GM21447 (cell line): Measurements from ENCODE around the gene HYAL4.
"Not testable (repeated sequence)": the region's sequence is repeated elsewhere in the genome, so short reads cannot be mapped to it uniquely, and the experiment has no call there.

Source experiments
- ATAC-seq: cut with Tn5 transposase; IDR thresholded peaks from one replicate; pipeline ENCODE4 v1.9.1; 2021; ENCODE audit not compliant: unreplicated experiment

Gene HYAL4, protein sequence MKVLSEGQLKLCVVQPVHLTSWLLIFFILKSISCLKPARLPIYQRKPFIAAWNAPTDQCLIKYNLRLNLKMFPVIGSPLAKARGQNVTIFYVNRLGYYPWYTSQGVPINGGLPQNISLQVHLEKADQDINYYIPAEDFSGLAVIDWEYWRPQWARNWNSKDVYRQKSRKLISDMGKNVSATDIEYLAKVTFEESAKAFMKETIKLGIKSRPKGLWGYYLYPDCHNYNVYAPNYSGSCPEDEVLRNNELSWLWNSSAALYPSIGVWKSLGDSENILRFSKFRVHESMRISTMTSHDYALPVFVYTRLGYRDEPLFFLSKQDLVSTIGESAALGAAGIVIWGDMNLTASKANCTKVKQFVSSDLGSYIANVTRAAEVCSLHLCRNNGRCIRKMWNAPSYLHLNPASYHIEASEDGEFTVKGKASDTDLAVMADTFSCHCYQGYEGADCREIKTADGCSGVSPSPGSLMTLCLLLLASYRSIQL

DNA sequence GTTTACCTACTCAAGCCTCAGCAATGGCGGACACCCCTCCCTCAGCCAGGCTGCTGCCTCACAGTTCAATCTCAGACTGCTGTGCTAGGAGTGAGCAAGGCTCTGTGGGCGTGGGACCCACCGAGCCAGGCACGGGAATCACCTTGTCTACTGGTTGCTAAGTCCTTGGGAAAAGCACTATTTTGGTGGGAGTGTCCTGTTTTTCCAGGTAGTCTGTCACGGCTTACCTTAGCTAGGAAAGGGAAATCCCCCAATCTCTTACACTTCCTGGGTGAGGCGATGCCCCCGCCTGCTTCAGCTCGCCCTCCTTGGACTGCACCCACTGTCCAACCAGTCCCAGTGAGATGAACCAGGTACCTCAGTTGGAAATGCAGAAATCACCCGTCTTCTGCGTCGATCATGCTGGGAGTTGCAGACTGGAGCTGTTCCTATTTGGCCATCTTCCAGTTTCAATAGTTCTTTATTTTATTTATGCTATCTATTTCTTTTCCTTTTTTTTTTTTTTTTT is at the start of gene HYAL4:
Gene HYAL4 (plus strand): TSS at position 458 of the 508 bp plus-strand sequence. CDS start 23,105 bp downstream, outside the sequence.
- ATAC-seq, result no peak

- no peak for ATAC-seq
Observed at GRCh38 chr7:123795917-123796316, 49.1 kb upstream of the HYAL4 start.

- ATAC-seq, result no peak
Observed at GRCh38 chr7:123796568-123796967, 48.4 kb upstream of the HYAL4 start.

- ATAC-seq, result no peak
Observed at GRCh38 chr7:123797673-123798531, 47.1 kb upstream of the HYAL4 start.

- ATAC-seq, result no peak
Observed at GRCh38 chr7:123798532-123799188, 46.3 kb upstream of the HYAL4 start.

DNA sequence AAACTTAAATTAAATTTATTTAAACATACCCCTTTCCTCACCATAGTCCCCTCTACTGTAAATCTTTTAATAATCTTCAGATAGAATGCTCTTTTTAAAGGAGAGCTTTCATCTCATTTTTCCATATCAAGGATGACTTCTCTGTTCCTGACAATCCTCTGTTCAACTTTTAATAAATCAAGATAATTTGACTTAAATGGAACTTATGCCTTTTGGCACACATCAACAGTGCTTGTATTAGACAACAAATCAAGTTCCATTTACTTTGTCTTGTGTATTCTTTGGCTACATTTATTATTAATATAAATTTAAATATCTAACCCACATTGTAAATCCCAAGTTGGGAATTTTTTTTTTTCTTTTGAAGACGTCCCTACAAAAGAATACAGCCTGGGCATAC is 42.7 kb upstream of the HYAL4 start:
- no peak for ATAC-seq

GRCh38 chr7:123805287-123805686 is 39.7 kb upstream of the HYAL4 start:
- no peak for ATAC-seq

DNA sequence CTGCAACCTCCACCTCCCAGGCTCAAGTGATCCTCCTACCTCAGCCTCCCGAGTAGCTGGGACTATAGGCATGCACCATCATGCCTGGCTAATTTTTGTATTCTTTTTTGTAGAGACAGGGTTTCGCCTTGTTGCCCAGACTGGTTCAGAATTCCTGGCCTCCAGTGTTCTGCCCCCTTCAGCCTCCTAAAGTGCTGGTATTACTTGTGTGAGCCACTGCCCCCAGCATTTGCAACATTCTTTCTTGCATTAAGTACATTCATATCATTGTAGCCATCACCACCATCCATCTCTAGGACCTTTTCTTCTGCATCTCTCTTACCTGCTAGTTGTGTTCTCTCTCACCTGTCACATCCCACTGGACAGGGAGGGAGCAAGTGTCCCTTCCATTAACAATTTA is 35.5 kb upstream of the HYAL4 start:
- ATAC-seq, result no peak

DNA sequence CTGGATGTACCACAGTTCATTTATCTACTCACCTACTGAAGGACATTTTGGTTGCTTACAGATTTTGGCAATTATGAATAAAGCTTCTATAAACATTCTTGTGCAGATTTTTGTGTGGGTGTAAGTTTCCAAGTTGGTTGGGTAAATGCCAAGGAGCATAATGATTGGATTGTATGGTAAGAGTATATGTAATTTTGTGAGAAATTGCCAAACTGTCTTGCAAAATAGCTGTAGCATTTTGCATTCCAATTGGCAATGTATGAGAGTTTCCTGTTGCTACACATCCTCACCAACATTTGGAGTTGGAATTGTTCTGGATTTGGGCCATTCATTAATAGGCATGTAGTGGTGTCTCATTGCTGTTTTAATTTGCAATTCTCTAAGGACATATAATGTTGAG is 33.9 kb upstream of the HYAL4 start:
- no peak for ATAC-seq

DNA sequence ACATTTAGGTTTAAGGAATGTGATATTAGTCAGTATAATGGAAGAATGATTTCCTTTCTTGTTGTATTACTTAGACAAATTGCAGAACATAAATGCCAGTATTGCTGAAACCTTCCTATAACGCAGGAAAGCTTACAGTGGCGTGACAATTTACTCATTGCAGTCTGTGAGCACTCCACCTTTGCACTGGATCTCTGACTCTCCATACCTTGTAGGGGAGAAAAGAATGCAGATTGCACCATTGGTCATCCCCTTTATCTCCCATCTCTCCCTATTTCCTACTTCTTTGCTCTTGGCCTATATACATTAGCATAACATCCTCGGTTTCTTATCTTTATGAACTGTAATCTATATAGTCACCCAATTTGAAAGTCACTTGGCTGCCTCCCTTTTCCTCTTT is 28.1 kb upstream of the HYAL4 start:
- no peak for ATAC-seq

DNA sequence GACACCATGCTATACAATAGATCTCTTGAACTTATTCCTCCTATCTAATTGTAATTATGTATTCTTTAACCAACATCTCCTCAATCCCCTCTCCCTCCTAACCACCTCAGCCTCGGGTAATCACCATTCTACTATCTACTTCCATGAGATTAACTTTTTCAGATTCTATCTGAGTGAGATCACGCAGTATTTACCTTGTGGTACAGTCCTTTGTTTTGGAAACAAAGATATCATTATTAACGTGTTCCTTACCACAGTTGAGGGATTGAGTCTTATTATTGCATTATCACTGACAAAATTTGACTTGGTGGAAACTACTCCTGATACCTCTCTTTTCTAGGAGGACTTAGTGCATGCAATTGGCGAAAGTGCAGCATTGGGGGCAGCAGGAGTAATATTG is 26.0 kb upstream of the HYAL4 start:
- ATAC-seq, result no peak

DNA sequence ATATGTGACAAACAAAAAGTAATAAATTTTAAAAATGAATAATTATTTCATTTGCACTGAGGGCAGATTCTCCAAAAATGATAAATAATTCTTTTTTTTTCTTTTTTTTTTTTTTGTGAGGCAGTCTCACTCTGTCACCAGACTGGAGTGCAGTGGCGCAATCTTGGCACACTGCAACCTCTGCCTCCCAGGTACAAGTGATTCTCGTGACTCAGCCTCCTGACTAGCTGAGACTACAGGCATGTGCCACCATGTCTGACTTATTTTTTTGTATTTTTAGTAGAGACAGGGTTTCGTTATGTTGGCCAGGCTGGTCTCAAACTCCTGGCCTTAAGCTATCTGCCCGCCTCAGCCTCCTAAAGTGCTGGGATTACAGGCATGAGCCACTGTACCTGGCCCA is 25.2 kb upstream of the HYAL4 start:
- ATAC-seq, result not testable (repeated sequence)

DNA sequence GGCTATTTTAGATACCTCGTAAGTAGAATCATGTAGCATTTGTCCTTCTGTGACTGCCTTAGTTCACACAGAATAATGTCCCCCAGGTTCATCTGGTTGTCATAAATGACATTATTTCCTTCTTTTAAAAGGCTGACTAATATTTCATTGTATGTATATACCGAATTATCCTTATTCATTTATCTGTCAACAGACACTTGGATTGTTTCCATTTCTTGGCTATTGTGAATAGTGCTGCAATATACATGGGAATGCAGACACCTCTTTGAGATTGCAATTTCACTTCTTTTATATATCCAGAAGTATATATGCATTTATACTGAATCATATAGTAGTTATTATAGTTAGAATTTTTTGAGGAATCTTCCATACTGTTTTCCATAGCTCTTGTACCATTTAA is 24.1 kb upstream of the HYAL4 start:
- no peak for ATAC-seq

DNA sequence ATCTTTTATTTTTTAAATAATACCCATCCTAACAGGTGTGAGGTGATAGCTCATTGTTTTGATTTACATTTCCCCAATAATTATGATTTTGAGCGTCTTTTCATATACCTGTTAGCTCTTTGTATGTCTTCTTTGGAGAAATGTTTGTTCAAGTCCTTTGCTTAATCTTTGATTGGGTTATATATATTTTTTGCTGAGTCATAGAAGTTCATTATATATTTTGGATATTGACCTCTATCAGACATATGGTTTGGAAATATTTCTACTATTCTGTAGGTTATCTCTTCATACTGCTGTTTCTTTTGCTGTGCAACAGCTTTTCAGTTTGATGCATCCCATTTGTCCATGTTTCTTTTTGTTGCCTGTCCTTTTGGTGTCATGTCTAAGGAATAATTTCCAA is 23.6 kb upstream of the HYAL4 start:
- no peak for ATAC-seq

DNA sequence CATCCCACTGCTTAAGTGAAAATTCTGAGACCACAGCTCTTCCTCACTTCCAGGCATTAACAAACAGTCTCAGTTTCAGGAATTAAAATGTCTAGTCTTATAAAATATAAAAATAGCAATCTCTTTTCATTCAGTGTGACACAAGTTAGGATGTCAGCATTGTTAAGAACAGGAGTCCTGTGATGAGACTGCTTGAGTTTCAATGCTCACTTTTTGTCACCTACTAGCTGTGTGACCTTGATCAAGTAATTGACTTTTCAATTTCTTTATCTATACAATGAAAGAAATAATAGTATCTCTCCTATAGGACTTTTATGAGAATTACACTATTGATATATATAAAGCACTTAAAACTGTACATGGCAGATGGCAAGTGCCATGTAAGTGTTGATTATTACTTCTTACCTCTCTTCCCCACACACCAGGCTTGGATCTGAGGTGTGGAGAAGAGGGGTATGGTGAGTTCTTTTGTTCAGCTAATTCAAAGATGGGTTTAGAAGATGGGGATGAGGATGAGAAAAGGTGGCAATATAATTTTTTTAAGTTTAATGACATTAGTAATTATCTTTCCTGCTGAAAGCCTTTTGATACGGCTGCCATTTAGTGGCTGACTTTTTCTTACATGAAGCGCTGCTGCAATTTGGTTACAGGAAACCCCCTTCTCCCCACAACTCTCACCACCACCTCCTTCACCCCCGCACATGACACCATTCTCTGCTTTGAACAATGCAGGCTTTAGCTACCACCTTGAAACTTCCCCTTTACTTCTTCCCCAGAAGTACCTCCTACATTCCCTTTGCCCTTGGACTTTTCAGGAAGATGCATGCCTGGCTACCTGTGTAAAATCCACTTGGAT is 20.8 kb upstream of the HYAL4 start:
- peak; percentile 98 for ATAC-seq

DNA sequence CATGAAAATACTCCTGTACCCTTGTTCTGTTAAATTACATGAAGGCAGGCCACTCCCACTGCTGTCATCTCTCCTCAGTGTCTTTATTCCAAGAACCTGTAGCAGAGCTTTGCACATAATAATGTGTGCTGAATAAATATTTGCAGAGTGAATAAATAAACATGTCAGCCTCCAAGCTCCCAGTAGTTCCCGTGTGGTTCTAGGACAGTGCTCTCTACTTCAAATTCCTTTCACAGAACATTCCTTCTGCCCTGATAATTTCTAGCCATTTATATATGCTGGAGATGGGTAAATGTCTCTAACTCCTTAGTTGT is 20.3 kb upstream of the HYAL4 start:
- peak; percentile 23 for ATAC-seq

- no peak for ATAC-seq
Observed at GRCh38 chr7:123828805-123829204, 16.2 kb upstream of the HYAL4 start.

DNA sequence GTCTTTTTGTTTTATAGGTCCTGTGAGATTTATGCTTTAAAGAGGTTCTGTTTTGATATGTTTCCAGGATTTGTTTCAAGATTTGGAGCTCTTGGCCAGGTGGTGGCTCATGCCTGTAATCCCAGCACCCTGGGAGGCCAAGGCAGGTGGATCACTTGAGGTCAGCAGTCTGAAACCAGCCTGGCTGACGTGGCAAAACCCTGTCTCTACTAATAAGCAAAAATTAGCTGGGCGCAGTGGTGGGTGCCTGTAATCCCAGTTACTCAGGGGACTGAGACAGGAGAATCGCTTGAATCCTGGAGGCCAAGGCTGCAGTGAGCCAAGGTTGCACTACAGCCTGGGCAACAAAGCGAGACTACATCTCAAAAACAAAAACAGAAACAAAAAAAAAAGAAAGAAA is 8.3 kb upstream of the HYAL4 start:
- ATAC-seq, result no peak

DNA sequence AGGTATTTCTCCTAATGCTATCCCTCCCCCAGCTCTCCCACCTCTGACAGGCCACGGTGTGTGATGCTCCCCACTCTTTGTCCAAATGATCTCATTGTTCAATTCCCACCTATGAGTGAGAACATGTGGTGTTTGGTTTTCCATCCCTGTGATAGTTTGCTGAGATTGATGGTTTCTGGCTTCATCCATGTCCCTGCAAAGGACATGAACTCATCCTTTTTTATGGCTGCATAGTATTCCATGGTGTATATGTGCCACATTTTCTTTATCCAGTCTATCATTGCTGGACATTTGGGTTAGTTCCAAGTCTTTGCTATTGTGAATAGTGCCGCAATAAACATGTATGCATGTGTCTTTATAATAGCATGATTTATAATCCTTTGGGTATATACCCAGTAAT is 5.9 kb upstream of the HYAL4 start:
- not testable (repeated sequence) for ATAC-seq

DNA sequence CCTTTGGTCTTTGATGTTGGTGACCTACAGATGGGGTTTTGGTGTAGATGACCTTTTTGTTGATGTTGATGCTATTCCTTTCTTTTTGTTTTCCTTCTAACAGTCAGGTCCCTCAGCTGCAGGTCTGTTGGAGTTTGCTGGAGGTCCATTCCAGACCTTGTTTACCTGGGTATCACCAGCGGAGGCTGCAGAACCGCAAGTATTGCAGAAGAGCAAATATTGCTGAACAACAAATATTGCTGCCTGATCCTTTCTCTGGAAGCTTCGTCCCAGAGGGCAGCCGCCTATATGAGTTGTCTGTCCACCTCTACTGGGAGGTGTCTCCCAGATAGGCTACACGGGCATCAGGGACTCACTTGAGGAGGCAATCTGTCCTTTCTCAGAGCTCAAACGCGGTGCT is 827 bp upstream of the HYAL4 start:
- ATAC-seq, result not testable (repeated sequence)

GRCh38 chr7:123845823-123846216 is 851 bp downstream of the HYAL4 start:
- ATAC-seq, result no peak
